ENCODE data around the gene ZNF665. TPM values are rescaled to one million over a fixed set of nuclear protein-coding genes. Genes with fewer than 3 reads are reported as not detected.
"Not testable (repeated sequence)": the region's sequence is repeated elsewhere in the genome, so short reads cannot be mapped to it uniquely, and the experiment has no call there.

The ZNF665 gene
- total RNA-seq, 2 donors from 2014 or later: 0.79 to 1.3 TPM

- ATAC-seq (no peak), DNase-seq (no peak)
- intact Hi-C loops (cut with DNase I): no loop called here
These were observed 27.5 kb downstream of the ZNF665 start for GRCh38 chr19:53165691-53166091.

- intact Hi-C loops (cut with DNase I): no loop called here
- no peak for ATAC-seq
- DNase-seq: no peak
These were observed 32.0 kb downstream of the ZNF665 start for GRCh38 chr19:53161123-53161522.

DNA sequence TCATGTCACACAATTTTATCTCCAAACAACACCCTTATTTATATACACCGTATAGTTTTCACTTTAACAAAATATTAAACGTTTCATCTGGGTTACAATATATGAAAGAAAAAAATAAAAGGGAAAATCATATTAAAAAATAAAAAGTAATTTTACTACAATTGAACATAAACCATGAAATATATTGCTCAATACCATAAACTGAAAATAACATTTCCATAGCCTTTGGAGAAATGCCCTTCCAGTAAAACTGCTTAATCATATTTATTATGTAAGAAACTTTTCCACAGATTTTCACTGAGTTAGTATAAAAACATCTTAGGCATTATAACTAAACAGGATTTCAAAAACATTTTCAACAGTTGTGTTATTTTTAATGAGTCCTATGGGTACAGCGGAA is 32.8 kb downstream of the ZNF665 start:
- ATAC-seq (no peak), DNase-seq (no peak)
- intact Hi-C loops (cut with DNase I): no loop called here

DNA sequence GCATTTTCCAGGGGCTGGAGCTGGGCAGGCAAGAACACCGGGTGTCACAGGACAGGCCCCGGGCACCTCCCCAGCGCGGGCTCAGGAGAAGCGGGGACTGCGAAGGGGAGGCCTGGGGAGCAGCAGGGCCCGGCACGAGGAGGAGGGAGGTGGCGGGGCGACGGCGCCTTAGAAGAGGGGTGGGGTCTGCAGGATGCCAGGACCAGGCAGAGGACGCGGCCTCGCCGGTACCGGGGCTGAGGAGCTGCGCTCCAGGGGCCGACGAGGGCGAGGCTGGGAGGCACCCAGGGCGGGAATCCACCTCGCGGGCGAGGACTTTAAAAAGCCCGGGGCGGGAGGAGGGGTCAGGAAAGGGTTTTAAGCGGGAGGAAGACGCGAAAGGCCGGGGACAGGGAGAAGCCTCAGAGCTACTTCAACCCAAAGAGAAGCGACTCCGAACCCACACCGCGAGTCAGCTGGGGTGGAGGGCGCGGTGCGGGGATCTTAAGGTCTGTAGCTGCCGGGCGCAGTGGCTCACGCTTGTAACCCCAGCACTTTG is 35.0 kb downstream of the ZNF665 start:
- peak; percentile 54 for DNase-seq
- intact Hi-C loops (cut with DNase I): no loop called here

GRCh38 chr19:53157626-53158025 is 35.5 kb downstream of the ZNF665 start:
- DNase-seq (peak; percentile 25), ATAC-seq (peak; percentile 21 to 41)
- intact Hi-C loops (cut with DNase I): no loop called here

More for the DNA sequence above, 35.0 kb downstream of the ZNF665 start:
- ATAC-seq: peak; percentile 55 to 72

DNA sequence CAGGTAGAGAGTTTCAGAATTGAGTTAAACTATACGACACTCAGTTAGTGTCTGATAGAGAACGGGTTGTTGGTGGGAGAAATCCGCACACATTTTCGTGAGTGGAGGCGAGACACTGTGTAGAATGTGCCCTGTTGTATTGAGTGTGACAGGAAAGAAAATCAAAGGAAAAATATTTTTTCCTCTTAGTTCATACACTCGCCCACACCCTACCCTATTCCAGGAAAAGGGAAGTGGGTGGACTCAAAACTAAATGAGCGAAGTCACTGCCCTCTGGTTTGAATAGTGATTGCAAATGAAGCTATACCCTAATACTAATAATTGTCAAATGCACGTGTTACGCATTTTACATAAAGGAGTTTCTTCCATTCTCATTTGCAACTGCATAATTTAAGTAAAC is 36.3 kb downstream of the ZNF665 start:
- ATAC-seq: no peak
- no peak for DNase-seq
- intact Hi-C loops (cut with DNase I): no loop called here

DNA sequence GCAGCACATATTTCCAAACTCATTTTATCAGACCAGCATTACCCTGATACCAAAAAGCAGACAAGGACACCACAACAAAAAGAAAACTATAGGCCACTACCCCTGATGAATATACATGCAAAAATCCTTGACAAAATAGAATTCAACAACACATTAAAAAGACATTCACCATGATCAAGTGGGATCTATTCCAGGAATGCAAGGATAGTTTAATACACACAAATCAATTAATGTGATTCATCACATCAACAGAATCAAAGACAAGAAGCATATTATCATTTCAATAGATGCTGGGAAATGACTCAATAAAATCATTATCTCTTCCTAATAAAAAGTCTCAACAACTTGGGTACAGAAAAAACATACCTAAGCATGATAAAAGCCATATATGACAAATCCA is 45.5 kb downstream of the ZNF665 start:
- DNase-seq (no peak), ATAC-seq (no peak)
- intact Hi-C loops (cut with DNase I): no loop called here

GRCh38 chr19:53140351-53140750 is 52.8 kb downstream of the ZNF665 start:
- intact Hi-C loops (cut with DNase I): no loop called here
- ATAC-seq (no peak), DNase-seq (no peak)

GRCh38 chr19:53136432-53136831 is 56.7 kb downstream of the ZNF665 start:
- no peak for DNase-seq
- ATAC-seq: no peak
- intact Hi-C loops (cut with DNase I): no loop called here

DNA sequence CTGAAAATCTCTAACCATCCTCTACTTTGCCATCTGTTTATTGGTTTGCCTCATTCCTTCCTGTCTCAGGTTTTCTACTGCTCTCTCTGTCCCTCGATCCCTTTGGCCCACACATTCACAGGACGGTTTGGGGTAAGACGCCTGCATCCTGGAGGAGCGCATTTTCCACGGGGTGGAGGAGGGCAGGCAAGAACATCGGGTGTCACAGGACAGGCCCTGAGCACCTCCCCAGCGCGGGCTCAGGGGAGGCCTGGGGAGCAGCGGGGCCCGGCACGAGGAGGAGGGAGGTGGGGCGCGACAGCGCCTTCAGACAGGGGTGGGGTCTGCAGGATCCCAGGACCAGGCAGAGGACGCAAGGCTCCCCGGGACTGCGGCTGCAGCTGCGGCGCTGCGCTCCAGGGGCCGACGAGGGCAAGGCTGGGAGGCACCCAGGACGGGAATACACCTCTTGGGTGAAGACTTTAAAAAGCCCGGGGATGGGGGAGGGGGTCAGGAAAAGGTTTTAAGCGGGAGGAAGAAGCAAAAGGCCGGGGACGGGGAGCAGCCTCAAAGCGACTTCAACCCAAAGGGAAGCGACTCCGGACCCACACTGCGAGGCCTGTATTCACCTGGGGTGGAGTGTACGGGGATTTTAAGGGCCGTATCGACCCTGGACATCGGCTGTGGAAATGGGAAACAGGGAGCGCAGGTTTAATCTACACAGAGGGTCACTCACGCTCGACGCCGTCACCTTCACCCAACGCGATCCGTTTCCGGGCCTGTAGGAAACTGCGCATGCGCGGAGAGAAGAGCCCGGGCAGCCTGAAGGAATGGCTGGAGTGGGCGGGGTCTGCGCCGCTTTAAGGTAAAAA is 60.8 kb downstream of the ZNF665 start, which contains the start of gene ZNF415:
ZNF415 (minus strand) TSS at position 770 of the 851 bp plus-strand sequence. CDS start 10,234 bp downstream, outside the sequence.
- DNase-seq (peak; percentile 95), ATAC-seq (peak; percentile 96 to 98)
- intact Hi-C loops (cut with DNase I): no loop called here

GRCh38 chr19:53131727-53132126 is 61.4 kb downstream of the ZNF665 start:
- DNase-seq: no peak
- intact Hi-C loops (cut with DNase I): no loop called here
- ATAC-seq: peak in 1 of 2 donors; percentile 28

GRCh38 chr19:53131085-53131590 is 62.0 kb downstream of the ZNF665 start:
- DNase-seq (no peak), ATAC-seq (no peak)
- intact Hi-C loops (cut with DNase I): no loop called here

GRCh38 chr19:53130506-53130905 is 62.7 kb downstream of the ZNF665 start:
- ATAC-seq: no peak
- peak; percentile 33 for DNase-seq
- intact Hi-C loops (cut with DNase I): no loop called here

GRCh38 chr19:53126733-53127526 is 66.2 kb downstream of the ZNF665 start:
- peak; percentile 49 to 67 for ATAC-seq
- not testable (repeated sequence) for DNase-seq

GRCh38 chr19:53123400-53123799 is 69.8 kb downstream of the ZNF665 start:
- ATAC-seq (no peak), DNase-seq (no peak)
- intact Hi-C loops (cut with DNase I): no loop called here

More at GRCh38 chr19:53126733-53127526, 66.2 kb downstream of the ZNF665 start:
- intact Hi-C loops (cut with DNase I): not testable (repeated sequence)

Other genes with a start within 250 kb of the ZNF665 start
- 1 to 10 TPM; 3.8 to 5.1 TPM for gene ZNF816, start 230.5 kb downstream of the ZNF665 start, total RNA-seq
- gene ERVV-1, start 179.4 kb downstream of the ZNF665 start, total RNA-seq: not detected
- not detected for gene ERVV-2, start 148.6 kb downstream of the ZNF665 start, total RNA-seq
- gene ZNF160, start 89.9 kb downstream of the ZNF665 start, total RNA-seq: 10 to 100 TPM; 16.5 to 17.0 TPM
- gene ZNF415, start 60.4 kb downstream of the ZNF665 start, total RNA-seq: 10 to 100 TPM; 19.5 to 23.0 TPM
- gene ZNF347, start 34.3 kb downstream of the ZNF665 start, total RNA-seq: 1 to 10 TPM; 6.2 to 7.8 TPM
- gene ZNF677, start 61.5 kb upstream of the ZNF665 start, total RNA-seq: 10 to 100 TPM; 22.2 to 24.2 TPM
- not detected for gene VN1R2, start 64.9 kb upstream of the ZNF665 start, total RNA-seq
- gene VN1R4, start 74.4 kb upstream of the ZNF665 start, total RNA-seq: not detected
- 1 to 10 TPM; 4.6 TPM for gene ZNF845, start 140.4 kb upstream of the ZNF665 start, total RNA-seq
- 1 to 10 TPM; 5.9 to 6.9 TPM for gene ZNF525, start 172.3 kb upstream of the ZNF665 start, total RNA-seq
- 1 to 10 TPM; 4.9 to 5.9 TPM for gene ZNF765, start 201.8 kb upstream of the ZNF665 start, total RNA-seq
- 1 to 10 TPM; 4.9 to 5.4 TPM for gene ZNF761, start 238.6 kb upstream of the ZNF665 start, total RNA-seq